GM12892 (cell line): ENCODE results near the gene RALGAPA2.

Source experiments
- POLR2A ChIP-seq: IDR thresholded peaks from 2 replicates; pipeline ENCODE4 v1.6.1; 2011; ENCODE audit warnings: low read depth, low read length, control low read depth
- POLR2AphosphoS5 ChIP-seq: IDR thresholded peaks from 2 replicates; pipeline ENCODE4 v1.6.1; 2011; ENCODE audit warnings: low read depth, low read length, control low read depth

DNA sequence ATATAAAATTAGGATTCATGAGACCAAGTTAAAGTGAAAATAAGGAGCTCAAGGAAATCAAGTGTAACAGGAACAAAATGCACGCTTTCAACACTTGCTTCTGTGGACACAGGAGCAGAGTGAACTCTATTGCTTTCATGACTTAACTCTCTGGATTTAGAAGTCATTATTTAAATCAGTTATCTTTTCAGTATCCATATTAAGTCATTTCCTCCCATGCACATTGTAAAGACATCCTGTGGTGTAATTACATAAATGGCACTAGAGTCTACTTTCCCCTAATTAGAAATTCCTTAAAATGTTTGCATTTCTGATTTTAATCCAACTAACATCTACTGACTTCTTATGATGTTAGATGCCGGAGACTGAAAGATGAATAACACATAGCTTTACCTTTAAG lies 256.5 kb downstream of the RALGAPA2 start:
- TF ChIP-seq POLR2A (no peak), POLR2AphosphoS5 (no peak)
